Activated CD4-positive, alpha-beta T cell treated with anti-CD3 and anti-CD28 coated beads, Interleukin-2, amount 50 U/mL, for 16 hours (primary cell): ENCODE measurements around the gene TPSAB1.
"Not testable (repeated sequence)": the region's sequence is repeated elsewhere in the genome, so short reads cannot be mapped to it uniquely, and the experiment has no call there.

ENCODE experiments used
- DNase-seq: peaks from one replicate; pipeline ENCODE4 v3.0.0-alpha.2; 2020

The TPSAB1 gene

GRCh38 chr16:1240436-1240835, at the start of gene TPSAB1:
Gene TPSAB1 (plus strand): TSS chr16:1240705. CDS start chr16:1240939, 234 bp downstream.
- not testable (repeated sequence) for DNase-seq

- DNase-seq: not testable (repeated sequence)
Observed at GRCh38 chr16:1190789-1191188, 49.7 kb upstream of the TPSAB1 start.

GRCh38 chr16:1192384-1193073, 48.0 kb upstream of the TPSAB1 start:
- DNase-seq: no peak

GRCh38 chr16:1193143-1193824, 47.2 kb upstream of the TPSAB1 start:
- DNase-seq: no peak

- DNase-seq: no peak
Observed at GRCh38 chr16:1193825-1194581, 46.5 kb upstream of the TPSAB1 start.

GRCh38 chr16:1194665-1195392, 45.7 kb upstream of the TPSAB1 start:
- DNase-seq: no peak

GRCh38 chr16:1195393-1195666, 45.2 kb upstream of the TPSAB1 start:
- DNase-seq: no peak

GRCh38 chr16:1196494-1196893, 44.0 kb upstream of the TPSAB1 start:
- no peak for DNase-seq

- DNase-seq: no peak
Observed at GRCh38 chr16:1197237-1197866, 43.2 kb upstream of the TPSAB1 start.

GRCh38 chr16:1198194-1198593, 42.3 kb upstream of the TPSAB1 start:
- no peak for DNase-seq

- not testable (repeated sequence) for DNase-seq
Observed at GRCh38 chr16:1198671-1199346, 41.7 kb upstream of the TPSAB1 start.

- DNase-seq: no peak
Observed at GRCh38 chr16:1199347-1200013, 41.0 kb upstream of the TPSAB1 start.

- DNase-seq: no peak
Observed at GRCh38 chr16:1200014-1200627, 40.4 kb upstream of the TPSAB1 start.

GRCh38 chr16:1201444-1201843, 39.1 kb upstream of the TPSAB1 start:
- DNase-seq: no peak

- DNase-seq: no peak
Observed at GRCh38 chr16:1202274-1202673, 38.2 kb upstream of the TPSAB1 start.

- no peak for DNase-seq
Observed at GRCh38 chr16:1204933-1205332, 35.6 kb upstream of the TPSAB1 start.

GRCh38 chr16:1206326-1206725, 34.2 kb upstream of the TPSAB1 start:
- no peak for DNase-seq

GRCh38 chr16:1206786-1207185, 33.7 kb upstream of the TPSAB1 start:
- no peak for DNase-seq

- no peak for DNase-seq
Observed at GRCh38 chr16:1208239-1208830, 32.2 kb upstream of the TPSAB1 start.

- DNase-seq: no peak
Observed at GRCh38 chr16:1209081-1209480, 31.4 kb upstream of the TPSAB1 start.

- DNase-seq: no peak
Observed at GRCh38 chr16:1210461-1210860, 30.0 kb upstream of the TPSAB1 start.
